ENCODE data around the gene SGMS1.

GRCh38 chr10:50497758-50498157, 126.0 kb downstream of the SGMS1 start:
- TF ChIP-seq CTCF (IDR thresholded peaks at IDR 0.05), result no peak
- TF ChIP-seq EP300 (IDR thresholded peaks at IDR 0.05), result peak in 1 of 2 donors; percentile 5
- no peak for TF ChIP-seq POLR2A (IDR thresholded peaks at IDR 0.05)
